ENCODE results near the gene RTKN2.
A peak's percentile ranks its signal among the peaks of the same experiment; 100 is the strongest.
"Not testable (repeated sequence)": the region's sequence is repeated elsewhere in the genome, so short reads cannot be mapped to it uniquely, and the experiment has no call there.

Gene RTKN2

GRCh38 chr10:62268399-62269114 is at the start of gene RTKN2:
Gene RTKN2 (minus strand): TSS chr10:62268844. CDS start chr10:62268610, 234 bp downstream.
- peak; percentile 91 for DNase-seq

- no peak for DNase-seq
These were observed 48.6 kb upstream of the RTKN2 start for GRCh38 chr10:62317257-62317656.

DNA sequence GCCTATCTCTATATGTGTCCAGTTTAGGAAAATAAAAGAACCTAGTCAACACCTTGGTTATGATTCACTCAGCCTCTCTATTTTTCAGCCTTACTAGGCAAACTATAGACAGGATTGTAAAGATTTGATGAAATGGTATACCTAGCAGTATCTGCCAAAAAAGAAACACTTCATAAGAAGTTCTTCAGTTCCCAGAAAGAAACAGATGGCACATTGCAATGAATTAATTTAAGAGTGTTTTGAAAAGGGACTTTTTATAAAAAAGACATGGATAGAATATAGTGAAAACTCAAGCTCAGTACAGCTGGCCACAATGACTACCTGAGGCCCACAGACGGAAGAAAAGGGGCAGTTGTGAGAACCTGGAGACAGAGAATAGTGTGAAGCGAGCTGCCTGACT is 40.6 kb upstream of the RTKN2 start:
- DNase-seq, result no peak

DNA sequence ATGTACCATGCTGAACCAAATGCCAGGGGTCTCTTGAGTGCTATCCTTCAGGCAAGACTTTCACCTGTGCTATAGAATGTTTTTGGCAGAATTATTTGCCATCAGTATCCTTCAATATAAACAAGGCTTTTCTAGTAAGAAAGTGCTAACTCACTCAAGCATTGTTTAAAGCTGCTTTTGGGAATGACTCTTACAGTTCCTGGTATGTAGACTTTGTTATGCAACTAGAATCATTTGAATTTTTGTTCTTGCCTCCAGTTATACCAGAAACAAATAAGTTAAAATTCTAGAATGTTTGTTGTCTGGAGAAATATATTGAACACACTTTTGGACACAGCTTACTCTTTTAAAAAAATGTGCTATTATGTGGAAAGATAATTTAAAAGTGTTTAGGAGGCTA is 39.5 kb upstream of the RTKN2 start:
- DNase-seq, result no peak

- DNase-seq, result no peak
These were observed 39.0 kb upstream of the RTKN2 start for GRCh38 chr10:62307635-62308034.

- no peak for DNase-seq
These were observed 38.0 kb upstream of the RTKN2 start for GRCh38 chr10:62306663-62307062.

DNA sequence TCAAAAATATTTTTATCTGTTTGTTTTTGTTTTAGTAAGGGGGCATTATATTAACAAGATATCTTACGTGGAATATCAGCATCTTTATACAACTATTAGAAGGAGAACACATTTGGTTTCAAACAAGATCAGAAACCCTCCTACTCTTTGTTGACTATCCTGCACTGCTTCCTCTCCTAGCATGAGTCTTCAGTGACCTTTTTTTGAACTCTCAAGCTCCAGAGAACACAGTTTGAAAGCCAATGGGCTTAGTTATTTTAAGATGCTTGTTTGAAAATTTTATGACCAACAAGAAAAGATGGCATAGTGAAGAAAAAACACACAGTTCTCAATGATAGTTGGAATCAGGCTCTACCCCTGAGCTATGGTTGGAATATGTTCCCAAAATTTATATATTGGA is 37.2 kb upstream of the RTKN2 start:
- DNase-seq, result no peak

DNA sequence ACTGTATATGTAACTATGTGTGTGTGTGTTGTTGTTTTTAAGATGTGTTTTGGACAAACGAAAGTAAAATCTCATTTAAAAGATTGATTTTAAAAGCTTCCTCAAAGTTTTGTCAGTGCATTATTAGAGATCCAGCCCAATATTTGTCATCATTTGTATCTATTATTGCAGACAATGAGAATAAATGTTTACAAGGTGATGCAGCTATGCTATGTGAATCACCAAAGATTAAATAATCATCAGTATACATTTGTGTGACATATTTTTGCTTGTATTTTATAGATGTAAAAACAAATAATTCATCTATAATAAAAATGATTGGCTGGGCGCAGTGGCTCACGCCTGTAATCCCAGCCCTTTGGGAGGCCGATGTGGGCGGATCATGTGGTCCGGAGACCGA is 35.3 kb upstream of the RTKN2 start:
- no peak for DNase-seq

DNA sequence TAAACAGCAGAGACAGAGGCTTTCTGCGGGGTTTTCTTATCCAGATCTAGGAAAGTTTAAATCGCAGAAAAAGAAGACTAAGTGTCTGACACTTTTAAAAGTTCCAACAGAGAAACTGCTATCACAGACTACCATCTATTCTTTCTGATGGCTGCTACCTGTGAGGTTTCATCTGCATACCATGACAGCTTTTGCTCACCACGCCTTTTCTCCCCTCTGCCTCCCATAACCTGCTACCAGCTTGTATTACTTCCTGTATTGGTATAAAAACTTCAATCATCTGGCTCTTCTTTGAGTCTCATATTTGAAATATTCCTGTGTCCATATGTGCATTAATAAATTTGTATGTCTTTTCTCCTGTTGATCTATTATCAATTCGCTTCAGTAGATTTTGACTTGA is 34.1 kb upstream of the RTKN2 start:
- no peak for DNase-seq

GRCh38 chr10:62297857-62298256 is 29.2 kb upstream of the RTKN2 start:
- no peak for DNase-seq

- DNase-seq, result no peak
These were observed 15.6 kb upstream of the RTKN2 start for GRCh38 chr10:62284221-62284620.

DNA sequence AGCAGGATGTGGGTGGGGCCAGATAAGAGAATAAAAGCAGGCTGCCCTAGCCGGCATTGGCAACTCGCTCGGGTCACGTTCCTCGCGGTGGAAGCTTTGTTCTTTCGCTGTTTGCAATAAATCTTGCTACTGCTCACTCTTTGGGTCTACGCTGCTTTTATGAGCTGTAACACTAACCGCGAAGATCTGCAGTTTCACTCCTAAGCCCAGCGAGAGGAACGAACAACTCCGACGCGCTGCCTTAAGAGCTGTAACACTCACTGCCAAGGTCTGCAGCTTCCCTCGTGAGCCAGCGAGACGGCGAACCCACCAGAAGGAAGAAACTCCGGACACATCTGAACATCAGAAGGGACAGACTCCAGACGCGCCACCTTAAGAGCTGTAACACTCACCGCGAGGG is 12.7 kb upstream of the RTKN2 start:
- not testable (repeated sequence) for DNase-seq

GRCh38 chr10:62280392-62280791 is 11.7 kb upstream of the RTKN2 start:
- DNase-seq, result not testable (repeated sequence)

DNA sequence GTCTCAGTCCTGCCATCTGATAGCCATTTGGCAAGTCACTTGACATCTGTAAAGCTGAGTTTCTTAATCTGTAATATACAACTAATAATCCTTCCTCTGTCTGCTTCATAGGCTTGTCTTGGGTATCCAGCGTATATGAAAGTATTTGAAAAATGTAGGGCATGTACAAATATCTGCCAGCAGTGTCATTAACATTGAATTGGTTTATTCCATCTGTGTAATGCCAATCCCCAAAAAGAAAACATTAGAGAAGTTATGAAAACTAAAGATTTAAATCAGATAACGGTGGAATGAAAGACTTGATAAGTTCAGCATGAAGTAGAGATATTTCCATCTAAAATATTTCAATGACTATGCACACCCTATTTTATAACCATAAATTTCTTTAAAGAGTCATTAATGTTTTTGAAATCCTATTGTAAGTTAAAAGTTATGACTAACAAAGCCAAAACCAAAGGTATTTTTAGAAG is 9.8 kb upstream of the RTKN2 start:
- DNase-seq, result no peak

GRCh38 chr10:62277971-62278370 is 9.3 kb upstream of the RTKN2 start:
- no peak for DNase-seq

DNA sequence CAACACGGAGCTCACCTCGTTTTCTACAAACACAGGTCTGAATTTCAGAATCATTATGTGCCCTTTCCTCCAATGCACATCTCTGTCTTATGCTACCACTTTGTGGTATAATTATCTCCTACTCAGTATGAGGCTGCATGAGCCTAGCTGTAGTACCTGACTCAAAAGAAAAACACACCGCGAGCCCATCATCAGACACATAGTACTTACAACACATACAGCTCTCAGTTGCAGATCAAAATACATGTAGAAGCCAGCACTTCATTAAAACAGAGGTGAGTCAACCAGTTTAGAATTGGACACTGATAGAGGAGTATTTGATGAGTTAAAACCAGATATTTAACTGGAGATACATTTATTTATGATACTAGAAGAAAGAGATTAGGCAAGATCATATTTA is 1.4 kb upstream of the RTKN2 start:
- DNase-seq, result no peak

- peak; percentile 15 for DNase-seq
These were observed 631 bp downstream of the RTKN2 start for GRCh38 chr10:62268027-62268398.

DNA sequence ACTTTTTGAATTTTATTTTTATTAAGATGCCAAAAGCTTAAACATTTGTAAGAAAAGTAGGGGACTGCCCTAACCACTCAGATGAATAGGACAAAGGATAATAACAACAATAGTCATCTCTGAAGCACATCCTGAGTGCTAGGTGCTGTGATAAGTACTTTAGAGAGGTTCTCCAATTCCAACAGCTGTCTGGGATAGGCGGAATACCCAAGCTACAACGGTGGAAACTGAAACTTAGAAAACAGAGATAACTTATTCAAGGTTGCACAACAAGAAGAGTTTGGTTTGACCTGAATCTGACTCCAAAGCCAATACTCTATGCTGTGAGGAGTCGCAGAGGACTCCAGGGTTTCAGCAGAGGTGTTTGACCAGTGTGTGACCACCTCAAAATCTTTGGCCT is 2.0 kb downstream of the RTKN2 start:
- peak; percentile 42 for DNase-seq

DNA sequence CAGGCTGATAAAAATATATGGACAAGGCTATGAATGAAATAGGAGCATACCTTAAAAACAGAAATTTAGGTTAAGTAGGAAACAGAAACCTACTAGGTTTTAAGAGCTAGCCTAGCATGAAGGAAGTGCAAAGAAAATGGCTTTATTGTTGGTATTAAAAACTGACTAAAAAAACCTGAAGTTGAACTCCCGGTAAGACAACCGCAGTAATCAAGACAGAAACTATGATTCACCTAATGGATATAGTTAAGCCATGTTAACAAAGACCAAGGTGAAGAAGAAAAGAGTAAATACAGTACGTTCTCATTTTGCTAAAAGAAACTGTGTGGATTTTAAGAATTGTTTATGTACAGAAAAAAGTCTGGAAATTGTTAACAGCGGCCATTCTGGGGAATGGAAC is 2.5 kb downstream of the RTKN2 start:
- no peak for DNase-seq

GRCh38 chr10:62264702-62265436 is 3.8 kb downstream of the RTKN2 start:
- DNase-seq, result no peak

DNA sequence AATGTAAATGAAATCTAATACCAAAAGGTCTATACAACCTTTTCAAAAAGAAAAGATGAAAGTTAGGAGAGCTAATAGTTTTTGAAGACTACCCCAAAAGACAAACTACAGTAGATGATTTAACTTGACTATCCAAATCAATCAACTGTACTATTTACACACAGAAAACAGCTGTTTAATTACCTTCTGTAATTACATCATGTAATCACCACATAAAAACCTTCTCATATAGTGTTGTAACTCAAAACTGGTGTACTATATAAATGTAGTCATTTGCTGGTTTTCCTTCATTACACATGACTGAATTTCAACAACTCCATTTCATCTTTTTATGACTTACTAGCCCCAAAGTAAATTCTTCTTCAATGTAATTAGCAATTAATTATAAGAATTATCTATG is 4.5 kb downstream of the RTKN2 start:
- no peak for DNase-seq

DNA sequence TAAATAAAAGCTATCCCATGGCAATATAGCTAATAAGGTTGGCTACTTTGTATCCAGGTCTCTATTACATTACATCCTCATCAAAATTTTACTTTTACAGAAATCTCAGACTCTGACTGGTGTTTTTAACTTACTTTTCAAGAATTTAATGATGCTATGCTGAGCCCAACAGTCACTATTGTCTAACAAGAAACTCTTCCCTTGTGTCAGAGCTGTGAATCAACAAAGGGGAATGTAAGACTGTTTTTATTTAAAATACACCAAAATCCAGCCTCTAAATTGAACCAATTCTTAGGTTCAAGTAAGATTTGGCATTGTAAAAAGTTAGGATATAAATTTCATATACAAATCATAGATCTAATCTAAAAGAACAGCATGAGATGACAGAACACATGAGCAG is 7.0 kb downstream of the RTKN2 start:
- no peak for DNase-seq

DNA sequence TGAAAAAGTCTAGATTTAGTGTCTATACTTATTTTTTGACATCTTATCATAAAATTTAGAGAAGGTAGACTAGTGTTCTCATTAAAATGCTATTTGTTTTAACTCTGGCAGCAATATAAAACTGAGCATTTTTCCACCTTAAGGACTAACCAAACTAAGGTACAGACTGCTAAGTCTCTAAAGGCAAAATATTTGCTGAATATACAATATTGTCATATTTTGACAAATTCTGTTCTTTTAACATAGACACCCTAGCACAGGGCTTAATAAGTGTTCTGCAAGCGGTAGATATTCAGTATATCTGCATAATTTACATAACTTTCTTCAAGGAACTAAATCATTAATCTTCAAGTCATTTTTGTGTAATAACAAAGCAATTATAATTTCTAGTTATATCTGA is 8.6 kb downstream of the RTKN2 start:
- no peak for DNase-seq

GRCh38 chr10:62259456-62259855 is 9.2 kb downstream of the RTKN2 start:
- DNase-seq, result no peak

GRCh38 chr10:62258926-62259325 is 9.7 kb downstream of the RTKN2 start:
- DNase-seq, result no peak

Measured in NCI-H345 (cell line).